ENCODE measurements around the gene HS6ST2.

HS6ST2 gene

DNA sequence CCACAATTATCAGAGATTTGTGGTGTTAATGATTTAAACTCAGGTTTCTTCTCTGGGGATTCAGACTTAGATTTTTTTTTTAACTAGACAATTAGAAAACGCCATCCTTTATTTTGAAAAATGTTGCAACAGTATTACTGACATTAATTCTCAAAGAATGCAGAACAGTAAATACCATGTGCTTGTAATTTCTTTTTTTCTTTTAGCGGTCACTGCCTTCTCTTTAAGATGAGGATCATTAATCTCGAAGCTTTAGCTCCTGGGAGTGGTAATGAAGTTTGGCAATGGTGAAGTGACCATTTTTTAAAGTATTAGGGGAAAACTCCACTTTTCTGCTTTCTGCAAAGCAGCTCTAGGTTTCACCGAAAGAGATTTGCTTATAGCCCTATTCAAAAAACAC is 305.6 kb downstream of the HS6ST2 start:
- DNase-seq (ENCODE audit: low read depth, low spot score), result no peak
- no peak overlapping the region for H3K4me3 ChIP-seq (ENCODE audit: low read depth, low read length)
- TF ChIP-seq, protein P1, sequence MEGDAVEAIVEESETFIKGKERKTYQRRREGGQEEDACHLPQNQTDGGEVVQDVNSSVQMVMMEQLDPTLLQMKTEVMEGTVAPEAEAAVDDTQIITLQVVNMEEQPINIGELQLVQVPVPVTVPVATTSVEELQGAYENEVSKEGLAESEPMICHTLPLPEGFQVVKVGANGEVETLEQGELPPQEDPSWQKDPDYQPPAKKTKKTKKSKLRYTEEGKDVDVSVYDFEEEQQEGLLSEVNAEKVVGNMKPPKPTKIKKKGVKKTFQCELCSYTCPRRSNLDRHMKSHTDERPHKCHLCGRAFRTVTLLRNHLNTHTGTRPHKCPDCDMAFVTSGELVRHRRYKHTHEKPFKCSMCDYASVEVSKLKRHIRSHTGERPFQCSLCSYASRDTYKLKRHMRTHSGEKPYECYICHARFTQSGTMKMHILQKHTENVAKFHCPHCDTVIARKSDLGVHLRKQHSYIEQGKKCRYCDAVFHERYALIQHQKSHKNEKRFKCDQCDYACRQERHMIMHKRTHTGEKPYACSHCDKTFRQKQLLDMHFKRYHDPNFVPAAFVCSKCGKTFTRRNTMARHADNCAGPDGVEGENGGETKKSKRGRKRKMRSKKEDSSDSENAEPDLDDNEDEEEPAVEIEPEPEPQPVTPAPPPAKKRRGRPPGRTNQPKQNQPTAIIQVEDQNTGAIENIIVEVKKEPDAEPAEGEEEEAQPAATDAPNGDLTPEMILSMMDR (IDR thresholded peaks at IDR 0.05; ENCODE audit: low read depth, low read length), result no peak
- in situ Hi-C loops (cut with HindIII; ENCODE audit: low sequenced_read_pairs), result no loop called here

DNA sequence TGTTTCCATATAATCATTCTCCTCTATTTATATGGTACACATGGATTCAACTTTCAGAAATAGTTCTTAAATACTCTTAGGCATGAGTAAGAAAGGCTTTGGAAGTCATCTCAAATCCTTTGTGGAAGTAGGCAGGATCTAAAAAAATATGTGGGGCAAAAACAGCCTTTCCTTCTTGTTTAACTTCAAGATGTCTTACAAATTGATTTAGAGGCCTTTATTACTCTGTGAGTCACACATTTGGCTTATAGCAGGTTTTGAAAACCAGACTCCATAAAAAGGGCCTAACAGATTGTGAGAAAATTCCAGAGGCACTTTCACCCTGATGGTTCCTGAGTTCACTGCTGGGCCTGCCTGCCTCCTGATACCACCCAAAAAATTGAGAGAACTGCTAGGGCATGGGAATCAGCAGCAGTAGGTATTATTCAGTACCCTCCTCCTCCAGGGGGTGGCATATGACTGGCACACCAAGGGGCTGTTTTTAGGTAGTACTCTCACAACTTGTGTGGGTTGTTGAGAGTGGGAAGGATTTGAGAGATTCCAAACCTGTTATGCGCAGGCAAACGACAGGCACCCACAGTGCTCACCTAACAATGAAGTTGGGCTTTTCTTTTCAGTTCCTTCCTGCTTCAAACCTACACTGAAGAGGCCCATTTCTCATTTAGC is 306.9 kb downstream of the HS6ST2 start:
- in situ Hi-C loops (cut with HindIII; ENCODE audit: low sequenced_read_pairs), result no loop called here
- no peak overlapping the region for H3K4me3 ChIP-seq (ENCODE audit: low read depth, low read length)
- DNase-seq (ENCODE audit: low read depth, low spot score), result peak; percentile 26
- TF ChIP-seq, protein P1 (IDR thresholded peaks at IDR 0.05; ENCODE audit: low read depth, low read length), result no peak

DNA sequence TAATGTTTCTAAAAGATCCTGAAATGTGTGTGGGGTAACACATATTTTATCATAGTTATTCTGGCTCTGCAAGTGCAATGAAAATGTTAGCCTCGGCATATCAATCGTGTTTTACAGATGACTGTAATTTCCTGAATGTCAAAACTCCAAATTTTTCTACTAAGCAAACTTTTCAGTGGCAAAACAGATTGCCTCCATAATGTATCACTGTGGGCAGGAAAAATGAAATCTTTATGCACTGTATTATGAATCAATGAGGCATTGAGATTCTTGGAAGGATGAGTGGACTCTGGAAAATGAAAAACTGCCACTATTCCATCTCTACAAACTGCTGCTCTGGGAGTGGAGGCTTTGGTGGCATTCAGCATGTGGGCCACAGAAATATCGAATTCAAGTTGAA is 309.5 kb downstream of the HS6ST2 start:
- peak; percentile 5 for DNase-seq (ENCODE audit: low read depth, low spot score)
- TF ChIP-seq, protein P1 (IDR thresholded peaks at IDR 0.05; ENCODE audit: low read depth, low read length), result no peak
- no peak overlapping the region for H3K4me3 ChIP-seq (ENCODE audit: low read depth, low read length)
- in situ Hi-C loops (cut with HindIII; ENCODE audit: low sequenced_read_pairs), result no loop called here

DNA sequence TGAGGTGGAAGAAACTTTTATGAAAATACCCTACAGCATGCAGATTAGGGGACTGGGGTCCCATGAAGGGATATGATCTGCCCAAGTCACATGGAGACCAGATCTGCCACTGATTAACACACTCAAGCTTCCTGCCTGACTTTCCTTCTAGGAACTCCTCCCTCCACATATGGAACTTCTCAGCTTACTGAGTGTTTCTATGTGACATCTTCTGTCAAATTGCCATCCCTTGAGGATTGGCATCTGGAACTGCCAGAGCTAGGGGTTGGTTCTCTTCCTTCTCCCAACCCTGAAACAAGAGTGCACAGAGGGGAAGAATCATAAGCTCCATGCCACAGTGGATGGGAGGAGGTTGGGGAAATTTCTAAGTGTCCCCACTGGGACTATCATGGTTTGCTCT is 319.0 kb downstream of the HS6ST2 start:
- no peak overlapping the region for H3K4me3 ChIP-seq (ENCODE audit: low read depth, low read length)
- DNase-seq (ENCODE audit: low read depth, low spot score), result no peak
- TF ChIP-seq, protein P1 (IDR thresholded peaks at IDR 0.05; ENCODE audit: low read depth, low read length), result no peak
- in situ Hi-C loops (cut with HindIII; ENCODE audit: low sequenced_read_pairs), result no loop called here

DNA sequence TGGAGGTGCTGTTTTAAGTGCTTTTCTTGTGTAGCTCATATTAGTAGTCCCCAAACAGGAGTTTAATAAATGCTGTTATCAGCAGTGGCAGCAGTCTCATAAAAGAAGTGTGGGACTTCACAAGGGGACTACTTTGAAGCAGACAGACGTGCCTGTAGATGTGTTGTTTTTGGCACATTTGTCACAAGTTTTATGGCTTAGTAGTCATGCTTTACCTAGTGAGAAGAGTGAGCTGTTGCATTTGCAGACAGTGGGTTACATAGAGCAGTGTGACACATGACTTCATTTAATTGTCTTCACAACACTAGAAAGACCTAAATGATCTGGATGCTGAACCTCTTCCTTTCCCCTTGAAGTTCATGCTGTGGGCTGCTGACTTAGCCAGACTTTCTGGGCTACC is 320.1 kb downstream of the HS6ST2 start:
- TF ChIP-seq, protein P1 (IDR thresholded peaks at IDR 0.05; ENCODE audit: low read depth, low read length), result no peak
- in situ Hi-C loops (cut with HindIII; ENCODE audit: low sequenced_read_pairs), result no loop called here
- DNase-seq (ENCODE audit: low read depth, low spot score), result no peak
- H3K4me3 ChIP-seq (ENCODE audit: low read depth, low read length), result no peak overlapping the region

DNA sequence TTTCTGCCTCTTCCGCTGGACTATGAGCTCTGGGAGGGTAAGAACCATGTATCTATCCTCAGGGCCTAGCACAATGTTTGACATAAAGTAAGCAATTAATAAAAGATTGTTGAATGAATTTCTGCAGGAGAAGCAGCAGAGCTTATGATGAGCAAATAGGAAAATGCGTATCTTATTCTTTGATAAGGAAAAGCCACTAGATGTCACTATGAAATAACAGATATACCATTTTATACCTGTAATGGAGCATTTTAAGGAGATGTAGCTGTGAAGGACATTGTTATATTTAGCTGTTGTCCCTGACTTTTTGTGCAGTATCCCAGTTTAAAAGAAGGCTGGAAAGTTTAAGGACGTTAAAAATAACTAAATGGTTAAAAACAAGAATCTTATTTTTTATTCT is 322.3 kb downstream of the HS6ST2 start:
- TF ChIP-seq, protein P1 (IDR thresholded peaks at IDR 0.05; ENCODE audit: low read depth, low read length), result no peak
- peak; percentile 14 for DNase-seq (ENCODE audit: low read depth, low spot score)
- in situ Hi-C loops (cut with HindIII; ENCODE audit: low sequenced_read_pairs), result no loop called here
- no peak overlapping the region for H3K4me3 ChIP-seq (ENCODE audit: low read depth, low read length)
